HG02571 (cell line): ENCODE measurements around the gene CRMP1.
"Not testable (repeated sequence)": the region's sequence is repeated elsewhere in the genome, so short reads cannot be mapped to it uniquely, and the experiment has no call there.

Source experiments
- ATAC-seq: cut with Tn5 transposase; IDR thresholded peaks from one replicate; pipeline ENCODE4 v1.9.1; 2021; ENCODE audit warnings: mild to moderate bottlenecking, moderate library complexity; ENCODE audit not compliant: unreplicated experiment

The CRMP1 gene

DNA sequence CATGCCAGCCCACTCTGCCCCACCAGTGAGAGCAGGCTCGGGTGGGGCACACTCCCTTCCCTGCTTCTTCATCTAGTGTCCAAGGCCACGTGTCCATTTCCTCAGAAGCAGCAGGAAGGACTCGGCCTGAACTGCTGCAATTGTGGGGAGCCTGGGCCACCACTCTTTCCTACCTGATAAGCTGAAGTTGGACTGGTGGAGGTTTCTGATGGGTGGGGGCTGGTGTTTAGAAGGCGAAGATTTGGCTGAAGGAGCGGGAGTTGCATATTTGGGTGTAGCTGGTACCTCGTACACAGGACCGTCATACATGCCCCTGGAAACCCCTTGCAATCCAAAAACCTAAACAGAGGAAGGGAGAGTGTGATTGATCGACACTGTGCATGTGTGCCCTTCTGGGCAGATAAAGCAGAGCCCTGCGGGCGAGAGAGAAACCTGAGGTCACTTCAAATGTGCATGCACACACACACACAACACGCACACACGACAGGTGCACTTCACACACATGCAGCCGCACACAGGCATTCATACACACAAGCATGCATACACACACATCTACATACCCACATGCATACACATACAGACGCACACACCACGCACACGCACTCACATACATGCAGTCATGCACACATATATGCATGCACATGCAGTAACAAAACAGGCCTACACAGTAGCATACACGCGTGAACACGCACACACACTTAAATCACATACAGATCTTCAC lies 67.4 kb downstream of the CRMP1 start:
- ATAC-seq: no peak

- no peak for ATAC-seq
Observed at GRCh38 chr4:5824635-5825034, 68.3 kb downstream of the CRMP1 start.

GRCh38 chr4:5824227-5824626 lies 68.7 kb downstream of the CRMP1 start:
- no peak for ATAC-seq

DNA sequence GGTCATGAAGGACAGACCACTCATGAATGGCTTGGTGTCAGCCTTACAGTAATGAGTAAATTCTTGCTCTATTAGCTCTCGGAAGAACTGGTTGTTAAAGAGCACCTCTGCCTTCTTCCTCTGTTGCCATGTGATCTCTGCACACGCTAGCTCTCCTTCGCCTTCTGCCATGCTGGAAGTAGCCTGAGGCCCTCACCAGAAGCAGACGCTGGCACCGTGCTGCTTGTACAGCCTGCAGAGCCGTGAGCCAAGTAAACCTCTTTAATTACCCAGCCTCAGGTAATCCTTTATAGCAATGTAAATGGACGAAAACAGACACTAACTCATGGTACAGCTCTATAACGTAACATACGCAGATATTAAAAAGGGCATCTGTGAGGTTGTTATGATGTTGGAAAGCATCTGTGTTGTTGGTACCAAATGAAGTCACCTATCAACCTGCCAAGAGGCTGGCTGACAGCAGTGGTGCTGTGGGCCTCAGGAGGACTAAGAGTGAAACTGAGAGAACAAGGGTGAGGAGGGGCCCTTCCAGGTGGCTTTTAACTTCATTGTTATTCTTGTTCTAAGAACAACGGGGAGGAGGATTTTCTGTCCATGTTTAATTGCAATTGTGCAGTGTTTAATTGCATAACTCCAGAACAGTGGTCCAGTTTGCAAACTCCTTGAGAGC lies 69.2 kb downstream of the CRMP1 start:
- no peak for ATAC-seq

DNA sequence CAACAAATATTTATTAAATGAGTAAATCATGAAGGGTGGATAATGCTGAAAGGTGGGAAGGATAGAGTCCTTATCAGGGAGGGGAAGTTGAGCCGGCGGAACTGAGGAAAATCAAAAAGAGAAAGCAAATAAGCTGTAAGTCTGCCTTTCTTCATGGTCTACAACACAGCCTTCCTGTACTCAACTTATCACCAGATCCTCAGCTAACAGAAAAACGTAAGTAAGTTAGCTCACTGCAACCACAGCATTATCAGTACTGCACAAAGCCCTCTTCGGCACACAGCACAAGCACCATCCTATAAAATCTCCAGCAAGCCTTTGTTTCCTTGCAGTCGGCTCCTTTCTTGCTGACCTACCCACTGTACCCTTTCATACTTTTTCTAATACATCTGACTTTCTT lies 70.3 kb downstream of the CRMP1 start:
- ATAC-seq: no peak

DNA sequence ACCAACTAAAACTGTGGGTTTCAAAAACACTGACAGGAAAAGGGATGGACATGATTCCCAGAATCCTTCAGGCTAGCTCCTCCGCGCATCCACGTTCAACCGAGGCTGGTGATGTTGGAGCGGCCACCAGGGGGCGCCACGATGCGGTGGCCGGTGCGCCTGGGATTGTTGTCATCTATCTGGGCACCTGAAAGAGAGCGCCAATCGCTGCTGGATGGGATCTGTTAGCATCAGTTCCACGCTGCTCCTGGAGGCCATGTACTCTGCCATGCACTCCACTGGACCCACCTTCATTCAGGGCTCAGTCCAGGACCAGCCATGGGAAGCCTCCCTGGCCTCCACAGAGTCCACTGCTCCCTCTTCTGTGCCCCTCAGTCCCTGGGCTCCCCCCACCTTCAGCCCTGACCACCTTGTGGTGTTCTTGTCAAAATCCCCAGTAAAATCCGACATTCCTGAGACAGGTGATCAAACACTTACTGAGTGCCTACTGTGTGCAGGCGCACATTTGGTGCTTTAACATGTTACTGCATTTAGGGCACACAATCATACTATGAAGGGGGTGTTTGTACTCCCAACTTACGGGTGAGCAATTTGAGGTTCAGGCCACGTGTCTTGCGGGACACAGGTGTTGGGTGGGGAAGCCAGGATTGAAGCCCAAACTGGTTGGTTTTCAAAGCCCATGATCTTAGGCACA lies 71.1 kb downstream of the CRMP1 start:
- ATAC-seq: no peak

DNA sequence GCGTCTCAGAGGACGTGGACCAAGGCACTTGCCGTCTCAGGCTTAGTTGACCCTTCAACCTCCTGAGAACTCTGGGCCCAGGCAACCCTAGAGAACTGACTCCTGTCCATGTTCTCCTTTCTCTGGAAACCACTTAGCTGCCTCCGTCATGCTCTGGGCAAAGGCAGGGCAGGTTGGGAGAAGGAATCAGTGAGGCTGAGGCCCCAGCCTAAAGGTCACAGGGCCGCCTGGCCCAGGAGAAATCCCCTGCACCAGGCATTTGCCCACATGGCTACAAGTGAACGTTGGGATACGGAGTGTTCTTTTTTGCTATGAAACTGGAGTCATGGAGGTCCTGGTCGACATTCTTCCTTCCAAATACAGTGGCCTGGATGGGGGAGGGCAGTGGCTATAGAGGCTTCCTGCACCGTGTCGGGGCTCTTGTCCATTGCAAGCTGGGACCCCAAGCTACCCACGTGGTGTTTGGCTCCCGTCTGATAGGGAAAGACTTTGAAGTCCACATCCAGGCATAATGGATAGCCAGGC lies 76.0 kb downstream of the CRMP1 start:
- ATAC-seq: no peak

GRCh38 chr4:5816101-5816500 lies 76.8 kb downstream of the CRMP1 start:
- ATAC-seq: no peak

DNA sequence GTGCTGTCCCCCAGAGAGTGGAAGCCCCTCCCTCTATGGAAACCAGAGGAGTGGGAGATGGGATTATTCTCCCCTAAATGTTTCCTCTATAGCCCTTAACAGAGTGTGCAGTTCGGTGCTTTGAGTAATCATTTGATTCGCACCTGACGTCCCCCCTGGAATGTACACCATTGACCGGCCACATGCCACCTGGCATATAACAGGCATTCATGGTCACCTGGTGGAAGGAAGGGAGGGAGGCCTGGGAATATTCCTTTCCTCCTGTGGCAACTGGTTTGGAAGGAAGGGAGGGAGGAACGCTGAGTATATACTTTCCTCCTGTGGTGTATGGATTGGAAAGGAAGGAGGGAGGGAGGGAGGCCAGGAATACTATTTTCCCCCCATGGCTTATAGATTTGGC lies 77.2 kb downstream of the CRMP1 start:
- no peak for ATAC-seq

GRCh38 chr4:5814421-5814820 lies 78.5 kb downstream of the CRMP1 start:
- ATAC-seq: no peak

DNA sequence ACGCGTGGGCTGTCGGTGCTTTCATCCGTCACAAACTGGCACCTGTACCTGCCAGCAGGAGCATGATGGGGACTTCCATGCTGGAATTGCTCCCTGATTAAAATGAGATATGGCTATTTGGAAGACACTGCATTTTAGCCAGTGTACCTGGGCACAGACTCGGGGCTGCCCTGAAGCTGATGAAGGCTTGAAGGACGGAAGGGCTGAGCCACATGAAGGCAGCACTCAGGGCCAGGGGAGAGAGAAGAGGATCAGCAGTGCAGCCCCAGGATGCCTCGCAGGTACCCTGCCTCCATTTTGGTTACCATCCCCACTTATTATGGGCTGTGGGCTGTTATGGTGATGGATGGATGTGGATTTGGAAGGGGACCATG lies 79.0 kb downstream of the CRMP1 start:
- ATAC-seq: no peak

DNA sequence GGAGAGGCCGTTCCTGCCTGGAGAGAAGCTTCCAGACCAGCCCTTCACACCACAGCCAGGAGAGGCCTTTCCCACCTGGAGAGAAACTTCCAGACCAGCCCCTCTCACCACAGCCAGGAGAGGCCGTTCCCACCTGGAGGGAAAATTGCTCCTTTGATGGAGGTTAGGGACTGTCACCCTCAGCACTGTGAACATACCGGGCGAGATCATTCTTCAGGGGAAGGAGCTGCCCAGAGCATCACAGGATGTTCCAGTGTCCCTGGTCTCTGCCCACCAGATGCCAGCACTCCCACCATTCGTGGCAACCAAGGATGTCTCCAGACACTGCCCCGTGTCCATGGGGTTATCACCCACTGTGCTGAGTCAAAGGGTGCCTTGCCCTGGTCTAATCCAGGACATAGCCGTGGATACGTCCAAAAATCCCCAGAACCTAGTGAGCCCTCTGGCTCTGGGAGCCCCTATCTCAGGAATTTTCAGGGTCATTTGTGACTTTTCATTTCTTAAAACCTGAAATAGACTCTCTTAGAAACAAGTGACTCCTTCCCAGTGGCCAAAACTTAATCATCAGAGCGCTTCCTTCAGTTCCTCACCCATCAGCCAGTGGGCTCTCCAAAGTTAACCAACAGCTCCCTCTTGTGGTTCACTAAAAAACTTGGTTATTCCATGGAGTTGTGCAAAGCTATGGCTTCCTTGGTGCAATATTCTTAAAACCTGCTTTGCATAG lies 80.2 kb downstream of the CRMP1 start:
- no peak for ATAC-seq

GRCh38 chr4:5812057-5812456 lies 80.8 kb downstream of the CRMP1 start:
- not testable (repeated sequence) for ATAC-seq

DNA sequence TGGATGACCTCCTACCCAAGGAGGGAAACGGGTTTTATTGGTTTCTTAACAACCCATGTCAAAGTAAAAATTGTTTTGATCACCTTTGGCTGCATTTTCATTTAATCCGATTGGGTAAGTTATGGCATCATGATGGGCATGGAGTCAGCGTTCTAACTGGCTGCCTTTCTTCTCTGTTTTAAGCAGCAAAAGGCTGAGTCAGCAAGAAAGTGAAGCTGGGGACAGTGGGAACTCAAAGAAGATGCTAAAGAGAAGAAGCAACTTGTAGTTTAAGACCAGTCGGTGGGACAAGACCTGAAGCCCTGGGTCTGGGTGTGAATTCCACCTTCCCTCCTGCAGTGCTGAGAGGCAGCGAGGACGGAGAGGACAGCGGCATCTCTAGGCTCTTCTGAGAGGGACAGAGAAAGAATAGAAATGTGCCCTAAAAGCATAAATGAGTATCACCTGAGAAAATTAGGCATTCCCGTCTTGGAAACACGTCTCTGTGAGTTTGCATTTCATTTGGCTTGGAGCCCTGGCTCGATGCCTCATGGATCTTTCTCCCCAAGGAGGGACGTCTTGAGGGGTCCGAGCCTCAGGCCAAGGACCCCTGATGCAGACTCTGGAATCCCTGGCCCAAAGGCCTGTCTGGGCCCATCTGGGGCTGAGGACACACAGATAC lies 82.0 kb downstream of the CRMP1 start:
- no peak for ATAC-seq

DNA sequence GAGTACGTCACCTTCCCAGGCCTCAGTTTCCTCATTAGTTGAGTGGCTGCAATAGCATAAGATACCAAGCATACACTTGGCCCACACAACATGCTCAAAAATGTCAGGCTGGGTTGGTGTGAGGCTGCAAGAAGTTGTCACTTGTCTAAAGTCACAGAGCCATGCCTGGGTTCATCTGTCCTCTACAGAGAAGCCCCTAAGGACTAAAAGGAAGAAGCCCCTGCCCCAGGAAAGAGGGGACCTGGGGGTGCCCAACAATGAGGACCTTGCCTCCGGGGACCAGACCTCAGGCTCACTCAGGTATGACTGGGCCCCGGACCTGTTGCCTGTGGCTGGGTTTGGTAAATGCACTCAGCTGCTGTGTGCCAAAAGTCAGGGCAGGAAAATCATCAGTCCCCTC lies 82.7 kb downstream of the CRMP1 start:
- ATAC-seq: no peak

DNA sequence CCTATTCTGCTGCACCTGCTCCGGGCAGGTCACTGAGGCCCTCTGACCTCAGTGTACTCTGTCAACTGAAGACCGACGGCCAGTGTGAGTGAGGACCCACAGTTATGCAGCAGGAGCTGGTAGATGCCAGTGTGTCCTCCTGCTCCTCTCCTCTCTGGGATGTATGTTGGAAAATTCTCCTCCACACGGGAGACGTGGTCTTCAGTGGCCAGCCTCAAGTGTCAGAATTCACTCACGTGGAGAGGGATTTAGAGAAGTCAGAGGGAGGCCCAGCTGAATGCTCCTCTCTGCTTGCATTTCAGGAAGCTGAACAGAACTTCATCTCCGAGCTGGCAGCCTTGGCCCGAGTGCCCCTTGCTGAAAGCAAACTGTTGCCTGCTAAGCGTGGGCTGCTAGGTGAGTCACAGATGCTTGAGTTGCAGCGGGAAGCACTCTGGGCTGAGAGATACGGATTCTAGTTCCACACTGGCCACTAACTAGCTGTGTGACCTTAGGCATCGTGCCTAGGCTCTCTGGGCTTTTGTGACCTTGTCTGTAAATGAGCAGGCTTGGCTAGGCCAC lies 83.6 kb downstream of the CRMP1 start:
- no peak for ATAC-seq

DNA sequence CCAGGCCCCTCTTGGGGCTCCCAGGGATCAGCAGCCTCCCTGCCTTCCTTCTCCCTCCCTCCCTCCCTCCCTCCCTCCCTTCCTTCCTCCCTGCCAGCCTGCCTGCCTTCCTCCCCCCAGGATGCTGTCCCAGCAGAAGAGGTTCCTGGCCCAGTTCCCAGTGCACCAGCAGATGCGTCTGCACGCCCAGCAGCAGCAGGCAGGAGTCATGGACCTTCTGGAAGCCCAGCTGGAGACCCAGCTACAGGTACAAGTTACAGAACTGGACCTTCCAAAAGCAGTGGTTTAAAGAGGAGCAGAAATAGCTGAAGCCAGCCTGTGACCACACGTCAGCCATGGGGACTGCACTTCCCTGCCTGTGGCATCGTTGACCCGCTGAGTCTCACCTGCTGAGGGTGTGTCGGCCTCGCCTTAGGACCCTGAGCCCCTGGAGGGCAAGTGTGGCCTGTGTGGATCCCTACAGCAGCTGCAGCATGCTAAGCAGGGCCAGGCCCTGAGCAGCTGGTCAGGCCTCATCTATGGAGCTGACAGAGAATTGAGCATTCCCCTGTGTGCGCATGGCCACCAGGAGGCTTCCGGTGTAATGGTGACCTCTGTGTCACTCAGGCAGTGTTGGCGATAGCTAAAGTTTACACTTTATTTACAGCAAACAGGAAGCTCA lies 84.7 kb downstream of the CRMP1 start:
- ATAC-seq: no peak

GRCh38 chr4:5805270-5805669 lies 87.6 kb downstream of the CRMP1 start:
- ATAC-seq: no peak

DNA sequence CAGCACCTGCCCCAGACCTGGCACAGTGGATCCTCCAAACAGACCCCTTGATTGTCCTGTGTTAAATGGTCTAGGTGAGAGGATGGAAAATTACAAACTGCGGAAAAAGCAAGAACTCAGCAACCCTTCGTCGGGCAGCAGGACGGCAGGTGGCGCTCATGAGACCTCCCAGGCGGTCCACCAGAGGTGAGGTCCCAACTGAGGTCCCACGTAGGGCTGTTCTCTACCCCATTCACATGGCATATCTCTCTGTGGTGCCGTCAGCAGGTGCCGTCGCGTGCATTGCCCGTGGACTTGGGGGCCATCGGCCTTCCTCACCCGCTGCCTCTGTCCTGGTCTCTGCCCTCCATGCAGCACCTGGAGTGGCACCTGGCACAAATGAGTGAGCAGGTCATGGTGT lies 88.2 kb downstream of the CRMP1 start:
- ATAC-seq: no peak

GRCh38 chr4:5802565-5802964 lies 90.3 kb downstream of the CRMP1 start:
- no peak for ATAC-seq
